GM12878 (cell line): Measurements from ENCODE around the gene SLC24A3. TPM values are rescaled to one million over a fixed set of nuclear protein-coding genes. Genes with fewer than 3 reads are reported as not detected.

Experiments used
- ATAC-seq: fragments of 200-7000 bp; cut with Tn5 transposase; 3 replicates; pipeline ENCODE4 v1.9.1; 2020; ENCODE audit warnings: mild to moderate bottlenecking, moderate library complexity
- BruUV-seq: library from RNA; stranded (reverse); fragments of 400-500 nt; replicated peaks from 2 replicates; lab custom pipeline; 2021; lab: Mats Ljungman, UMichigan
- CTCF ChIA-PET: fragments of 300-600 bp; sonication (Branson Sonifier 250); formaldehyde crosslinking; extraction: SDS; loops from one replicate; lab custom pipeline; 2021; ENCODE audit warnings: inconsistent platforms; lab: Yijun Ruan, JAX
- POLR2A ChIA-PET: fragments of 350-600 bp; formaldehyde crosslinking; extraction: SDS; loops from one replicate; lab custom pipeline; 2021; ENCODE audit warnings: inconsistent platforms; lab: Charles Lee
- RAD21 ChIA-PET: fragments of 300-600 bp; sonication (Branson Sonifier 250); formaldehyde crosslinking; loops from one replicate; lab custom pipeline; 2023; ENCODE audit warnings: antibody characterized with exemption; ENCODE audit not compliant: unreplicated experiment; lab: Charles Lee
- SMC1A ChIA-PET: fragments of 300-600 bp; sonication (Branson Sonifier 250); formaldehyde crosslinking; loops from one replicate; lab custom pipeline; 2023; ENCODE audit not compliant: unreplicated experiment, uncharacterized antibody; lab: Charles Lee
- DNase-seq: peaks from one replicate; pipeline ENCODE4 v3.0.0-alpha.2; 2011; ENCODE audit warnings: low read depth, low spot score
- FAIRE-seq: peaks from 3 replicates; lab custom pipeline; 2011; peaks lifted over from hg19 to GRCh38; lab: Jason Lieb, UNC
- H2AFZ ChIP-seq: 2 replicates; pipeline ENCODE4 v1.6.0; 2011; ENCODE audit warnings: low read depth, low read length, control low read depth; ENCODE audit not compliant: control insufficient read depth
- H3K27ac ChIP-seq: 2 replicates; pipeline ENCODE4 v1.5.1; 2011; ENCODE audit warnings: control low read depth; ENCODE audit not compliant: control insufficient read depth, insufficient read depth
- H3K27me3 ChIP-seq, 2 experiments: replicated peaks in 1 of 2; 2 replicates each; pipeline versions ENCODE4 v1.6.0 to v1.6.1; 2011; ENCODE audit warnings: low read length in 1 of 2; ENCODE audit not compliant: control insufficient read depth in 2 of 2, insufficient read depth in 2 of 2
- H3K36me3 ChIP-seq, 2 experiments: 2 replicates each; pipeline ENCODE4 v1.5.1; 2011; ENCODE audit warnings: low read length in 1 of 2; ENCODE audit not compliant: control insufficient read depth in 2 of 2, insufficient read depth in 2 of 2
- H3K4me1 ChIP-seq: 2 replicates; pipeline ENCODE4 v1.6.1; 2011; ENCODE audit warnings: mild to moderate bottlenecking, low read length, moderate library complexity, mixed read lengths; ENCODE audit not compliant: control insufficient read depth, insufficient read depth
- H3K4me2 ChIP-seq: 2 replicates; pipeline ENCODE4 v1.6.0; 2011; ENCODE audit warnings: control low read depth; ENCODE audit not compliant: control insufficient read depth, insufficient read depth
- H3K4me3 ChIP-seq: fragments of 200-600 bp; sonication (generic); 2 replicates; pipeline ENCODE4 v1.5.1; 2016
- H3K79me2 ChIP-seq: 2 replicates; pipeline ENCODE4 v1.6.0; 2011; ENCODE audit warnings: low read length; ENCODE audit not compliant: control insufficient read depth, insufficient read depth
- H3K9ac ChIP-seq: 2 replicates; pipeline ENCODE4 v1.8.0; 2011; ENCODE audit warnings: low read length, control low read depth, mixed read lengths; ENCODE audit not compliant: control insufficient read depth, insufficient read depth
- H3K9me3 ChIP-seq: replicated peaks from 3 replicates; pipeline ENCODE4 v1.5.1; 2011; ENCODE audit warnings: mild to moderate bottlenecking, low read length; ENCODE audit not compliant: control insufficient read depth, insufficient read depth
- H4K20me1 ChIP-seq: 2 replicates; pipeline ENCODE4 v1.6.0; 2011; ENCODE audit not compliant: control insufficient read depth, insufficient read depth
- BHLHE40 ChIP-seq, 2 experiments: fragments of 450-650 bp in 1 of 2; IDR thresholded peaks; 2 replicates each; pipeline ENCODE4 v1.6.1; 2011 to 2017; ENCODE audit warnings: low read depth in 2 of 2, borderline replicate concordance in 1 of 2, improper control_type of control experiment in 1 of 2, low read length in 1 of 2, mild to moderate bottlenecking in 1 of 2
- GABPA ChIP-seq: IDR thresholded peaks from 2 replicates; pipeline ENCODE4 v1.6.1; 2014; ENCODE audit warnings: antibody characterized with exemption, low read depth, mild to moderate bottlenecking, inconsistent platforms
- GATAD2B ChIP-seq: fragments of 450-650 bp; conservative IDR thresholded peaks from 2 replicates; pipeline ENCODE4 v1.6.1; 2017; ENCODE audit warnings: low read depth, mild to moderate bottlenecking, moderate library complexity
- MYC ChIP-seq: IDR thresholded peaks from 2 replicates; pipeline ENCODE4 v1.6.1; 2011; ENCODE audit warnings: mild to moderate bottlenecking, low read length, moderate library complexity, inconsistent platforms; ENCODE audit not compliant: insufficient read depth, insufficient replicate concordance, insufficient read length, severe bottlenecking
- RBBP5 ChIP-seq: fragments of 200-600 bp; sonication (generic); conservative IDR thresholded peaks from 2 replicates; pipeline ENCODE4 v1.6.1; 2016
- WGBS: methylation state at CpG from one replicate; pipeline ENCODE4 v1.1.6; 2016; ENCODE audit warnings: low lambda C conversion rate; ENCODE audit not compliant: insufficient replicate concordance, insufficient coverage; ENCODE audit errors: missing lambda C conversion rate; 5-methylcytosine and 5-hydroxymethylcytosine counted together
- in situ Hi-C: fragments of 300-500 bp; cut with MboI; formaldehyde crosslinking; loops from 9 replicates; pipeline ENCODE4 v1.14.3; 2018; ENCODE audit warnings: mixed read lengths
- intact Hi-C: fragments of 100-400 bp; cut with micrococcal nuclease; formaldehyde crosslinking; loops from one replicate; pipeline ENCODE4 v1.14.2; 2022; ENCODE audit not compliant: unreplicated experiment
- polyA plus RNA-seq, 11 experiments: library from polyadenylated mRNA; depleted of rRNA in 4 of 11; unstranded in 6 of 11; stranded (reverse) in 5 of 11; fragments of >200 nt; fragmentation: Nextera tagmentation in 4 of 11; fragmentation: Illumina TruSeq in 1 of 11; extraction: Ambion mirVana in 4 of 11; extraction: Trizol in 1 of 11; gene quantifications; 1 replicate in 1 of 11; 2 replicates in 10 of 11; pipeline versions ENCODE4 v1.2.1 to v1.2.3, GENCODE V29; 2011 to 2016; ENCODE audit warnings: inconsistent platforms in 2 of 11, missing spikeins in 2 of 11, low read depth in 1 of 11
- total RNA-seq, 4 experiments: library from RNA; depleted of rRNA in 3 of 4; stranded (reverse); fragments of >200 nt in 3 of 4; fragmentation: Illumina TruSeq in 1 of 4; extraction: Trizol in 1 of 4; gene quantifications; 2 replicates each; pipeline versions ENCODE4 v1.2.1 to v1.2.3, GENCODE V29; 2013 to 2021
- TF ChIP-seq, protein P1 (sequence below): IDR thresholded peaks from 2 replicates; pipeline ENCODE4 v1.6.1; 2012; ENCODE audit warnings: low read length, inconsistent platforms
- TF ChIP-seq, protein P2 (sequence below): fragments of 450-650 bp; IDR thresholded peaks from 2 replicates; pipeline ENCODE4 v1.6.1; 2017; ENCODE audit warnings: mild to moderate bottlenecking, low read depth, inconsistent platforms; ENCODE audit not compliant: poor library complexity, severe bottlenecking

The SLC24A3 gene
- total and polyA plus RNA-seq, 10 of the 15 experiments (the other 5 are each of a cell fraction or from before 2014, with no cell fraction given), result 0.04 TPM; not detected in 9

DNA sequence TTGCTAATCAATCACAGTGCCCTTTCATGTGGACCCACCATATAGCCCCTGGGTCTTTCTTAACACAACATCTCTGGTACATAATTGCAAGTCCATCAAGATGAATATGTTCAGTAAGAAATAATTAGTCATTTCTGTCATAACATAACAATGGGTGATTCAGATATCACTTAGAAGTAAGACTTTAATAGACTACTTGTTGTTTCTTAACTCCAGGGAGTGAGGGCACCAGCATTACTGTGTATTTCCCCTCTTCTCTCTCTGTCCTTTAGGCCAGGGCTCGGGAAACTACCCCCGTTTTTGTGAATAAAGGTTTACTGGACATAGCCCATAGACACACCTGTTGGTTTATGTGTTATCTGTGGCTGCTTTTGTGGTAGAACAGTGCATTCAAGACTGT, 123.5 kb downstream of the SLC24A3 start:
- no peaks in the 10 kb centered on the region for H3K79me2 ChIP-seq
- TF ChIP-seq, protein P1, sequence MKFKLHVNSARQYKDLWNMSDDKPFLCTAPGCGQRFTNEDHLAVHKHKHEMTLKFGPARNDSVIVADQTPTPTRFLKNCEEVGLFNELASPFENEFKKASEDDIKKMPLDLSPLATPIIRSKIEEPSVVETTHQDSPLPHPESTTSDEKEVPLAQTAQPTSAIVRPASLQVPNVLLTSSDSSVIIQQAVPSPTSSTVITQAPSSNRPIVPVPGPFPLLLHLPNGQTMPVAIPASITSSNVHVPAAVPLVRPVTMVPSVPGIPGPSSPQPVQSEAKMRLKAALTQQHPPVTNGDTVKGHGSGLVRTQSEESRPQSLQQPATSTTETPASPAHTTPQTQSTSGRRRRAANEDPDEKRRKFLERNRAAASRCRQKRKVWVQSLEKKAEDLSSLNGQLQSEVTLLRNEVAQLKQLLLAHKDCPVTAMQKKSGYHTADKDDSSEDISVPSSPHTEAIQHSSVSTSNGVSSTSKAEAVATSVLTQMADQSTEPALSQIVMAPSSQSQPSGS, result no peak
- TF ChIP-seq GABPA, result no peak
- TF ChIP-seq GATAD2B, result no peak
- TF ChIP-seq, protein P2, sequence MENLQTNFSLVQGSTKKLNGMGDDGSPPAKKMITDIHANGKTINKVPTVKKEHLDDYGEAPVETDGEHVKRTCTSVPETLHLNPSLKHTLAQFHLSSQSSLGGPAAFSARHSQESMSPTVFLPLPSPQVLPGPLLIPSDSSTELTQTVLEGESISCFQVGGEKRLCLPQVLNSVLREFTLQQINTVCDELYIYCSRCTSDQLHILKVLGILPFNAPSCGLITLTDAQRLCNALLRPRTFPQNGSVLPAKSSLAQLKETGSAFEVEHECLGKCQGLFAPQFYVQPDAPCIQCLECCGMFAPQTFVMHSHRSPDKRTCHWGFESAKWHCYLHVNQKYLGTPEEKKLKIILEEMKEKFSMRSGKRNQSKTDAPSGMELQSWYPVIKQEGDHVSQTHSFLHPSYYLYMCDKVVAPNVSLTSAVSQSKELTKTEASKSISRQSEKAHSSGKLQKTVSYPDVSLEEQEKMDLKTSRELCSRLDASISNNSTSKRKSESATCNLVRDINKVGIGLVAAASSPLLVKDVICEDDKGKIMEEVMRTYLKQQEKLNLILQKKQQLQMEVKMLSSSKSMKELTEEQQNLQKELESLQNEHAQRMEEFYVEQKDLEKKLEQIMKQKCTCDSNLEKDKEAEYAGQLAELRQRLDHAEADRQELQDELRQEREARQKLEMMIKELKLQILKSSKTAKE, result no peak
- no peak for TF ChIP-seq BHLHE40 (IDR thresholded peaks at IDR 0.05; ENCODE audit: borderline replicate concordance in 1 of 2, low read depth in 2 of 2, low read length in 1 of 2)
- TF ChIP-seq MYC, result no peak
- TF ChIP-seq RBBP5, result no peak
- no peaks in the 10 kb centered on the region for H3K4me1 ChIP-seq
- DNase-seq (no peak), ATAC-seq (no peak; the same call in 1 of the 3 replicates), FAIRE-seq (no peak)
- 0 out of 2 replicates have a peak, but pooled peaks cover 3% of the 10 kb centered on the region for H4K20me1 ChIP-seq
- H3K27ac ChIP-seq, result no peak overlapping the region
- WGBS, result 0% methylated on average over 2 of the region's 2 CpGs
- H3K9ac ChIP-seq, result no peak overlapping the region
- ChIA-PET CTCF (no interaction called here), POLR2A (no interaction called here), SMC1A (no interaction called here), RAD21 (no interaction called here)
- no peaks in the 10 kb centered on the region for H3K9me3 ChIP-seq
- no peak overlapping the region for H2AFZ ChIP-seq
- H3K4me3 ChIP-seq, result no peak overlapping the region
- intact Hi-C loops (no loop called here), in situ Hi-C loops (no loop called here)
- peaks cover 2 to 4% of the 10 kb centered on the region in 2 experiments; a peak in 1 of 4 replicates for H3K27me3 ChIP-seq
- no peaks in the 10 kb centered on the region for H3K36me3 ChIP-seq
- H3K4me2 ChIP-seq, result no peak overlapping the region
- no TSS peak for BruUV-seq
